ENCODE measurements around the gene KCTD17. TPM values are rescaled to one million over a fixed set of nuclear protein-coding genes. Genes with fewer than 3 reads are reported as not detected.

The KCTD17 gene
- total RNA-seq, 1 donor from 2014 or later: 24.2 TPM

DNA sequence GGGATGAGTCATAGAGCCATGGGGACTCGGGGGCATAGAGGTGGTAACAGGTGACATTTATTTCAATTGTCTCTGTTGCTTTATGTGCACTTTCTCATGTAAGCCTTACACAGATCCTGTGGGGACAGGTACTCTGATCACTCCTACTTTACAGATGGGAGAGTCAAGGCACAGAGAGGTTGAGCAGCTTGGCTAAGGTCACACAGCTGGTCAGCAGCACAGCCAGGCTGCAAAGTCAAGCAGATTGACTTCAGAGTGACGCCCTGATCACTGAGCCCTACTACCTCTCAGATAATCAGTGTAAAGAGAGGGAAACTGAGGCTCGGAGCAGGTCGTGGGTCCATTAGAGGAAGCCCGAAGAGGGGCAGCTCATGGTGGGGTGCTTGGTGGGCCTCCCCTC lies 54.4 kb downstream of the KCTD17 start:
- DNase-seq (no peak), ATAC-seq (no peak)
- intact Hi-C loops (cut with DNase I): no loop called here
- H3K4me1 ChIP-seq: no peaks in the 10 kb centered on the region
- H3K36me3 ChIP-seq: no peaks in the 10 kb centered on the region
- no peak for TF ChIP-seq CTCF (IDR thresholded peaks at IDR 0.05)
- H3K27ac ChIP-seq: no peak overlapping the region
- H3K27me3 ChIP-seq (ENCODE audit: low read depth): no peaks in the 10 kb centered on the region
- no peak overlapping the region for H3K4me3 ChIP-seq
- H3K9me3 ChIP-seq: no peaks in the 10 kb centered on the region

- ATAC-seq (no peak), DNase-seq (no peak)
- Histone ChIP-seq H3K27ac (no peak overlapping the region), H3K27me3 (ENCODE audit: low read depth) (no peaks in the 10 kb centered on the region), H3K4me1 (no peaks in the 10 kb centered on the region), H3K4me3 (no peak overlapping the region), H3K36me3 (no peaks in the 10 kb centered on the region), H3K9me3 (no peaks in the 10 kb centered on the region)
- intact Hi-C loops (cut with DNase I): no loop called here
- TF ChIP-seq CTCF (IDR thresholded peaks at IDR 0.05): no peak
Measured at GRCh38 chr22:37107816-37108621, 56.5 kb downstream of the KCTD17 start.

DNA sequence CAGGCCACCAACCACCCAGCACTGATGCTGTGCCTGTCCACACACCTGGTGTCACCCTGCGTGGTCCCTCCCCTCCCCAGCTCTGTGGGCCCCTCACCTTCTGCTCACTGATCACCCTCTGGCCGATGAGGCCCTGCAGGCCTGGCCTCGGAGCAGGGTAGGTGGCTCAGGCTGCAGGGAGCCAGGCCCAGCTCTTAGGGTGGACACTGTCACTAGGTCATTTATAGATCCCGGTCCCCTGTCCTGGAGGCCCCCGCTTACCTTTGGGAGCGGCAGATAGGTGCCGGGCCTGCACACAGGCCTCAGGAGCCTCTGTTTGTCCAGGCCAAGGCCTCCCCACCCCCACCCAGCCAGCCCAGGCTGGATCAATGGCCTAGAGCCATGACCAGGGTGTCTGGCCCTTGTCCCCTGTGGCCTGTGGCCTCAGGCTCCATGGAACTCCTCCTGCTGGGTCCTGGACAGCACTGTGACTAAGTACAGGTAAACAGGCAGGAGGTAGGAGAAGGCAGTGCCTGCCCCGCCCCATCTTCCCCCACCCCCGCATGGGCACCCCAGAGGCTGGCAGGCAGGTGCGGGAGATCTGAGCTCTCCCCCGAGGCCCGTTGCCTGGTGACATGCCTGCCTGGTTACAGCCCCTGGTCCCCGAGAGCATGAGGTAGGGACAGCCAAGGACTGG lies 57.8 kb downstream of the KCTD17 start, which contains the start of gene TMPRSS6:
TSS of gene TMPRSS6 (minus strand) at position 472 of the 676 bp plus-strand sequence. CDS start 6,296 bp downstream, outside the sequence.
- no peak within 1 kb of the TSS for H3K27ac ChIP-seq
- ATAC-seq (peak in 1 of 2 donors; percentile 29), DNase-seq (no peak)
- intact Hi-C loops (cut with DNase I): no loop called here
- H3K27me3 ChIP-seq (ENCODE audit: low read depth): no peaks in the 10 kb centered on the region
- H3K36me3 ChIP-seq: no peaks in the 10 kb centered on the region
- no peaks in the 10 kb centered on the region for H3K4me1 ChIP-seq
- H3K4me3 ChIP-seq: no peak within 1 kb of the TSS
- no peak for TF ChIP-seq CTCF (IDR thresholded peaks at IDR 0.05)
- H3K9me3 ChIP-seq: no peaks in the 10 kb centered on the region

- Histone ChIP-seq H3K4me3 (no peak overlapping the region), H3K9me3 (no peaks in the 10 kb centered on the region), H3K36me3 (no peaks in the 10 kb centered on the region), H3K27ac (no peak overlapping the region), H3K27me3 (ENCODE audit: low read depth) (no peaks in the 10 kb centered on the region), H3K4me1 (no peaks in the 10 kb centered on the region)
- TF ChIP-seq CTCF (IDR thresholded peaks at IDR 0.05): no peak
- intact Hi-C loops (cut with DNase I): no loop called here
- ATAC-seq: no peak
- DNase-seq: no peak
Measured at GRCh38 chr22:37111156-37111717, 59.7 kb downstream of the KCTD17 start.

GRCh38 chr22:37112084-37112728 lies 60.7 kb downstream of the KCTD17 start:
- Histone ChIP-seq H3K9me3 (no peaks in the 10 kb centered on the region), H3K4me3 (no peak overlapping the region), H3K27ac (no peak overlapping the region), H3K36me3 (no peaks in the 10 kb centered on the region), H3K27me3 (ENCODE audit: low read depth) (no peaks in the 10 kb centered on the region), H3K4me1 (no peaks in the 10 kb centered on the region)
- intact Hi-C loops (cut with DNase I): no loop called here
- no peak for TF ChIP-seq CTCF (IDR thresholded peaks at IDR 0.05)
- no peak for ATAC-seq
- no peak for DNase-seq
